Measurements from ENCODE around the gene CNGA4. TPM values are rescaled to one million over a fixed set of nuclear protein-coding genes. Genes with fewer than 3 reads are reported as not detected.

Gene CNGA4
- total and polyA plus RNA-seq, 2 of the 13 experiments (the other 11 are each of a cell fraction or from before 2014, with no cell fraction given) = 0.03 TPM; not detected in 1

GRCh38 chr11:6251990-6252473, 13.1 kb downstream of the CNGA4 start:
- no peaks in the 10 kb centered on the region for H3K36me3 ChIP-seq (replicated peaks in 1 of 2; ENCODE audit: control insufficient read depth in 1 of 2, insufficient read depth in 2 of 2, low read length in 2 of 2)
- BruUV-seq (replicated peaks) = no TSS peak
- ChIA-PET CTCF (ENCODE audit: low intra/inter-chr PET ratio, low total read pairs) (interaction anchor here (1.4 to 2.0 kb wide), 2 partner anchors 101 to 111 kb away, joined by 13 to 32 read pairs; no protein-coding TSS in a partner anchor), POLR2A (no interaction called here)
- H3K9me3 ChIP-seq (ENCODE audit: low read length) = no peaks in the 10 kb centered on the region
- no peaks in the 10 kb centered on the region for H3K79me2 ChIP-seq (ENCODE audit: insufficient read depth, low read length)
- no peak overlapping the region; the same call in 1 of the 2 replicates for H3K4me2 ChIP-seq (ENCODE audit: low read depth, low read length)
- H2AFZ ChIP-seq (ENCODE audit: low read length) = no peak overlapping the region
- in situ Hi-C loops (cut with HindIII; ENCODE audit: extremely low pct_ligation_motif_present, low pct_unique_long_range_greater_than_20kb) (loop anchor here (5.0 kb wide), 1 partner anchor 100 kb away; no protein-coding TSS in a partner anchor), intact Hi-C loops (cut with micrococcal nuclease; ENCODE audit: unreplicated experiment) (loop anchor here (1.0 kb wide), 3 partner anchors 46 to 101 kb away; no protein-coding TSS in a partner anchor)
- H3K9ac ChIP-seq (ENCODE audit: insufficient read depth, low read depth, low read length) = no peak overlapping the region
- no peaks in the 10 kb centered on the region for H3K27me3 ChIP-seq (ENCODE audit: control insufficient read depth in 1 of 2, insufficient read depth in 2 of 2, low read length in 2 of 2)
- no peak overlapping the region for H3K27ac ChIP-seq (ENCODE audit: extremely low read length, insufficient read depth, low read length)
- DNase-seq (ENCODE audit: low spot score) (no peak), ATAC-seq (peak; percentile 67), FAIRE-seq (no peak)
- H3K4me3 ChIP-seq (replicated peaks in 1 of 3; ENCODE audit: insufficient read depth in 1 of 3, low read depth in 2 of 3, low read length in 3 of 3) = no peak overlapping the region
- H3K4me1 ChIP-seq (ENCODE audit: insufficient read depth, low read length) = no peaks in the 10 kb centered on the region
- H4K20me1 ChIP-seq (ENCODE audit: insufficient read depth, low read length) = no peaks in the 10 kb centered on the region
- WGBS (ENCODE audit: low lambda C conversion rate) = 35% methylated on average over 6 of the region's 6 CpGs
- TF ChIP-seq BHLHE40 (IDR thresholded peaks at IDR 0.05; ENCODE audit: low read length) (0 out of 2 replicates have a peak, but pooled peaks have one; percentile 49), RBM39 (IDR thresholded peaks at IDR 0.05; ENCODE audit: low read depth, low read length, poor library complexity, severe bottlenecking) (no peak), TEAD3 (CRISPR knock-in tag; optimal IDR thresholded peaks at IDR 0.05; ENCODE audit: borderline replicate concordance) (peak; percentile 12), BCL6 (CRISPR knock-in tag; IDR thresholded peaks at IDR 0.05) (no peak), HMGXB3 (CRISPR knock-in tag; IDR thresholded peaks at IDR 0.05; ENCODE audit: borderline replicate concordance) (no peak), NR2F2 (IDR thresholded peaks at IDR 0.05; ENCODE audit: borderline replicate concordance, low read depth) (no peak), ZBTB33 (CRISPR knock-in tag; IDR thresholded peaks at IDR 0.05) (0 out of 2 replicates have a peak, but pooled peaks have one; percentile 15), ZNF318 (CRISPR knock-in tag; IDR thresholded peaks at IDR 0.05) (no peak)
